Osteocyte (in vitro differentiated cells): ENCODE data around the gene ESRP2. TPM values are rescaled to one million over a fixed set of nuclear protein-coding genes. Genes with fewer than 3 reads are reported as not detected.

Experiments
- DNase-seq: peaks from one replicate; pipeline ENCODE4 v3.0.0; 2021; ENCODE audit warnings: mixed read lengths; ENCODE audit not compliant: unreplicated experiment; ENCODE audit errors: extremely low spot score
- H3K27ac Mint-ChIP-seq: one replicate; pipeline ENCODE4 v1.8.0; 2021; ENCODE audit warnings: mild to moderate bottlenecking, mixed read lengths; ENCODE audit not compliant: unreplicated experiment
- H3K27me3 Mint-ChIP-seq: one replicate; pipeline ENCODE4 v1.8.0; 2021; ENCODE audit warnings: mixed read lengths; ENCODE audit not compliant: unreplicated experiment
- H3K36me3 Mint-ChIP-seq: one replicate; pipeline ENCODE4 v1.8.0; 2021; ENCODE audit warnings: mixed read lengths; ENCODE audit not compliant: unreplicated experiment
- H3K4me1 Mint-ChIP-seq: one replicate; pipeline ENCODE4 v1.8.0; 2021; ENCODE audit warnings: mixed read lengths; ENCODE audit not compliant: unreplicated experiment
- H3K4me3 Mint-ChIP-seq: one replicate; pipeline ENCODE4 v1.8.0; 2021; ENCODE audit warnings: mild to moderate bottlenecking, moderate library complexity, mixed read lengths; ENCODE audit not compliant: unreplicated experiment
- H3K9me3 Mint-ChIP-seq: one replicate; pipeline ENCODE4 v1.8.0; 2021; ENCODE audit warnings: mixed read lengths; ENCODE audit not compliant: unreplicated experiment
- CTCF ChIP-seq: fragments of 200-600 bp; sonication (generic); IDR thresholded peaks from 2 replicates; pipeline ENCODE4 v1.5.0; 2021; ENCODE audit warnings: antibody characterized with exemption, mild to moderate bottlenecking, moderate library complexity
- total RNA-seq: library from RNA; stranded (reverse); gene quantifications from 2 replicates; pipeline ENCODE4 v1.2.1, GENCODE V29; 2021

ESRP2 gene
- total RNA-seq, 1 donor from 2014 or later = 0.24 TPM

- no peak for DNase-seq
- no peaks in the 10 kb centered on the region for H3K27me3 Mint-ChIP-seq
- peaks cover 23% of the 10 kb centered on the region for H3K4me1 Mint-ChIP-seq
- no peaks in the 10 kb centered on the region for H3K9me3 Mint-ChIP-seq
- H3K36me3 Mint-ChIP-seq = peaks cover 2% of the 10 kb centered on the region
- no peak overlapping the region for H3K27ac Mint-ChIP-seq
- no peak for TF ChIP-seq CTCF
- H3K4me3 Mint-ChIP-seq = no peak overlapping the region
Measured at GRCh38 chr16:68232335-68232734, 3.6 kb downstream of the ESRP2 start.

GRCh38 chr16:68231384-68232136 lies 4.4 kb downstream of the ESRP2 start:
- no peak for DNase-seq
- Mint-ChIP-seq H3K27me3 (no peaks in the 10 kb centered on the region), H3K4me1 (peaks cover 17% of the 10 kb centered on the region), H3K4me3 (no peak overlapping the region), H3K27ac (no peak overlapping the region), H3K36me3 (peaks cover 2% of the 10 kb centered on the region), H3K9me3 (no peaks in the 10 kb centered on the region)
- TF ChIP-seq CTCF = no peak

GRCh38 chr16:68230956-68231355 lies 5.0 kb downstream of the ESRP2 start:
- Mint-ChIP-seq H3K27ac (no peak overlapping the region), H3K4me3 (no peak overlapping the region), H3K36me3 (peaks cover 2% of the 10 kb centered on the region), H3K9me3 (no peaks in the 10 kb centered on the region), H3K27me3 (no peaks in the 10 kb centered on the region), H3K4me1 (peaks cover 13% of the 10 kb centered on the region)
- TF ChIP-seq CTCF = no peak
- no peak for DNase-seq

- Mint-ChIP-seq H3K27ac (no peak overlapping the region), H3K4me3 (no peak overlapping the region), H3K36me3 (peaks cover 5% of the 10 kb centered on the region)
Measured at GRCh38 chr16:68230176-68230571, 5.8 kb downstream of the ESRP2 start.

More at GRCh38 chr16:68230176-68230571, 5.8 kb downstream of the ESRP2 start:
- Mint-ChIP-seq H3K27me3 (no peaks in the 10 kb centered on the region), H3K9me3 (no peaks in the 10 kb centered on the region), H3K4me1 (peaks cover 13% of the 10 kb centered on the region)
- TF ChIP-seq CTCF = no peak
- DNase-seq = no peak
